IgD-negative memory B cell (primary cell): Measurements from ENCODE around the gene TERT. TPM values are rescaled to one million over a fixed set of nuclear protein-coding genes. Genes with fewer than 3 reads are reported as not detected.

Source experiments
- H3K27ac Mint-ChIP-seq, 3 donors: one replicate each; pipeline ENCODE4 v1.8.0; 2020 to 2022; ENCODE audit warnings: mild to moderate bottlenecking in 3 of 3, mixed read lengths in 3 of 3, moderate library complexity in 1 of 3
- H3K27me3 Mint-ChIP-seq: one replicate; pipeline ENCODE4 v1.8.0; 2021; ENCODE audit warnings: mixed read lengths
- H3K36me3 Mint-ChIP-seq: one replicate; pipeline ENCODE4 v1.8.0; 2020; ENCODE audit warnings: mild to moderate bottlenecking, mixed read lengths
- H3K4me1 Mint-ChIP-seq, 3 donors: one replicate each; pipeline ENCODE4 v1.8.0; 2020 to 2022; ENCODE audit warnings: mixed read lengths in 3 of 3, mild to moderate bottlenecking in 1 of 3
- H3K4me3 Mint-ChIP-seq, 4 donors: one replicate each; pipeline ENCODE4 v1.8.0; 2020 to 2022; ENCODE audit warnings: mild to moderate bottlenecking in 4 of 4, mixed read lengths in 4 of 4, moderate library complexity in 3 of 4
- H3K9me3 Mint-ChIP-seq, 3 donors: one replicate each; pipeline ENCODE4 v1.8.0; 2020 to 2021; ENCODE audit warnings: mixed read lengths in 3 of 3, mild to moderate bottlenecking in 1 of 3
- polyA plus RNA-seq: library from polyadenylated mRNA; unstranded; fragments of 300-500 nt; fragmentation: Illumina TruSeq; gene quantifications from one replicate; pipeline ENCODE4 v1.2.3, GENCODE V29; 2021

TERT gene
- polyA plus RNA-seq, 1 donor from 2014 or later: not detected

GRCh38 chr5:1259806-1260480 lies 34.9 kb downstream of the TERT start:
- Mint-ChIP-seq H3K27me3 (peaks cover 1% of the 10 kb centered on the region), H3K36me3 (peaks cover 2% of the 10 kb centered on the region), H3K9me3 (no peaks in the 10 kb centered on the region), H3K4me3 (no peak overlapping the region), H3K27ac (no peak overlapping the region), H3K4me1 (peaks cover 0 to 8% (median 3%) of the 10 kb centered on the region in 3 donors)

DNA sequence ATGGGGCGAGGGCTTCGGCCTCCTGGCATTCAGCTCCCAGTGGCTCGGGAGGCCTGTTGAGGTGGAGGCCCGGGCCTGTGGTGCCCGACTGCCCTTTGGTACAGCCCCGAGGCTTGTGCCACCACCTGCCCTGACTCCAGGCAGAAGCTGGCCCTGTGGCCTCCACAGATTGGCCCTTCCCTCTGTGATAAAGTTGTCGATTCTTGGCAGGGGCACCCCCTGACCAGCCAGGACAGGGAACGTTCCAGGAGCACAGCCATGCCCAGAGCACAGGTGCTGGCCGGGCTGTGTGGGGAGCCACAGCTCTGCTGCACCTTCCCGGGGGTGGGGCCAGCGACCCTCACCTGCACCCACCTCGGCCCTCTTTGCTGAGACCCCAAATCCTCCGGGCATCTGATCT lies 37.0 kb downstream of the TERT start:
- Mint-ChIP-seq H3K4me1 (peaks cover 0 to 10% (median 3%) of the 10 kb centered on the region in 3 donors), H3K9me3 (no peaks in the 10 kb centered on the region), H3K4me3 (no peak overlapping the region), H3K27ac (no peak overlapping the region), H3K27me3 (peaks cover 3% of the 10 kb centered on the region), H3K36me3 (peaks cover 2% of the 10 kb centered on the region)

- Mint-ChIP-seq H3K27ac (no peak overlapping the region), H3K27me3 (peaks cover 4% of the 10 kb centered on the region), H3K9me3 (no peaks in the 10 kb centered on the region), H3K4me3 (no peak overlapping the region), H3K36me3 (peaks cover 2% of the 10 kb centered on the region), H3K4me1 (peaks cover 0 to 10% (median 3%) of the 10 kb centered on the region in 3 donors)
These were observed 37.5 kb downstream of the TERT start for GRCh38 chr5:1257363-1257762.

DNA sequence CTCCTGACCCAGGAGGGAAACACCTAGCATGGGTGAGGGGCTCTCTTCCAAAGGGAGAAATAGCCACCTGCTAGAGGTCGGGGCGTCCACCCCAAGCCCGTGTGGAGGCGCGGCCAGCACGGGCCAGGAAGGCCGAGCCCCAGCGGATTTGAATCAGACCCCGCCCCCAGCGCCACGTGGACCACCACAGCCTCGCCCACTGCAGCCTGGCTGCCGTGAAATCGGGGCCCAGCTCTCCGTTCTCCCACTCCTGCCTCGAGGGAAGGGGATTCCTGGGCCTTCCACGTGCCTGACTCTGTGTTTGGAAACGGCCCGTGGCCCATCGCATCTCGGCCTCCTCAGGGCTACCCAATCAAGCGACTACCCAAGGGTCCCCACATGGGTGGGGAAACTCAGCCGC lies 38.1 kb downstream of the TERT start:
- Mint-ChIP-seq H3K9me3 (no peaks in the 10 kb centered on the region), H3K36me3 (no peaks in the 10 kb centered on the region), H3K4me1 (peaks cover 0 to 10% (median 3%) of the 10 kb centered on the region in 3 donors), H3K27ac (no peak overlapping the region), H3K27me3 (peaks cover 4% of the 10 kb centered on the region), H3K4me3 (no peak overlapping the region)

DNA sequence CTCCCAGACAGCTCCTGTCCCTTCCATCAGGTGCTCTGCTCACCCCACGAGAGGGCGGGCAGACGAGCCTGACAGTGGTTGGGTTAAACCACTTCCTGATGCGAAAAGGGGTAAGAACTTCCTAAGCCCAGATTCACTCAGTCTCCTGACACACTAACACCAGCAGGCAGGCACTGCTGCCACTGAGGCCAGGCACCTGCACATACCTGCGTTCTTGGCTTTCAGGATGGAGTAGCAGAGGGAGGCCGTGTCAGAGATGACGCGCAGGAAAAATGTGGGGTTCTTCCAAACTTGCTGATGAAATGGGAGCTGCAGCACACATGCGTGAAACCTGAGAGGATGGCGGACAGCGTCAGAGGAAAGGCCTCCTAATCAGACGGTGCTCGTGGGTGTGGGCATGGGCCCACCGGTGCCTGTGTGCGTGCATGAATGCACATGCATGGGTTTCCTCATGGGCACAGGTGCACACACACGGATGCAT lies 39.7 kb downstream of the TERT start:
- peaks cover 2% of the 10 kb centered on the region for H3K27me3 Mint-ChIP-seq
- peaks cover 0 to 10% (median 3%) of the 10 kb centered on the region in 3 donors for H3K4me1 Mint-ChIP-seq
- H3K27ac Mint-ChIP-seq: no peak overlapping the region
- H3K9me3 Mint-ChIP-seq: no peaks in the 10 kb centered on the region
- H3K36me3 Mint-ChIP-seq: no peaks in the 10 kb centered on the region
- no peak overlapping the region for H3K4me3 Mint-ChIP-seq

GRCh38 chr5:1254196-1254595 lies 40.7 kb downstream of the TERT start:
- peaks cover 2% of the 10 kb centered on the region for H3K27me3 Mint-ChIP-seq
- H3K36me3 Mint-ChIP-seq: no peaks in the 10 kb centered on the region
- no peaks in the 10 kb centered on the region for H3K9me3 Mint-ChIP-seq
- peaks cover 0 to 10% (median 3%) of the 10 kb centered on the region in 3 donors for H3K4me1 Mint-ChIP-seq
- H3K4me3 Mint-ChIP-seq: no peak overlapping the region
- no peak overlapping the region for H3K27ac Mint-ChIP-seq

GRCh38 chr5:1253456-1254105 lies 41.3 kb downstream of the TERT start:
- Mint-ChIP-seq H3K36me3 (no peaks in the 10 kb centered on the region), H3K9me3 (no peaks in the 10 kb centered on the region), H3K27ac (no peak overlapping the region), H3K4me1 (peaks cover 0 to 10% (median 3%) of the 10 kb centered on the region in 3 donors), H3K4me3 (no peak overlapping the region), H3K27me3 (peaks cover 4% of the 10 kb centered on the region)

- Mint-ChIP-seq H3K4me3 (no peak overlapping the region), H3K27me3 (peaks cover 5% of the 10 kb centered on the region), H3K36me3 (no peaks in the 10 kb centered on the region), H3K4me1 (peaks cover 0 to 10% (median 3%) of the 10 kb centered on the region in 3 donors), H3K9me3 (no peaks in the 10 kb centered on the region), H3K27ac (no peak overlapping the region)
These were observed 42.2 kb downstream of the TERT start for GRCh38 chr5:1252681-1253080.

- Mint-ChIP-seq H3K36me3 (no peaks in the 10 kb centered on the region), H3K9me3 (no peaks in the 10 kb centered on the region), H3K4me1 (peaks cover 0 to 10% (median 3%) of the 10 kb centered on the region in 3 donors), H3K4me3 (no peak overlapping the region), H3K27ac (no peak overlapping the region), H3K27me3 (peaks cover 9% of the 10 kb centered on the region)
These were observed 42.9 kb downstream of the TERT start for GRCh38 chr5:1251678-1252580.

GRCh38 chr5:1249366-1250280 lies 45.2 kb downstream of the TERT start:
- peaks cover 0 to 2% (median 0%) of the 10 kb centered on the region in 3 donors for H3K4me1 Mint-ChIP-seq
- no peaks in the 10 kb centered on the region for H3K36me3 Mint-ChIP-seq
- H3K27ac Mint-ChIP-seq: no peak overlapping the region
- H3K4me3 Mint-ChIP-seq: no peak overlapping the region
- peaks cover 12% of the 10 kb centered on the region for H3K27me3 Mint-ChIP-seq
- H3K9me3 Mint-ChIP-seq: no peaks in the 10 kb centered on the region

GRCh38 chr5:1247811-1248210 lies 47.1 kb downstream of the TERT start:
- Mint-ChIP-seq H3K36me3 (no peaks in the 10 kb centered on the region), H3K27me3 (peaks cover 11% of the 10 kb centered on the region), H3K9me3 (no peaks in the 10 kb centered on the region), H3K27ac (no peak overlapping the region), H3K4me1 (no peaks in the 10 kb centered on the region), H3K4me3 (no peak overlapping the region)

GRCh38 chr5:1246711-1247431 lies 48.0 kb downstream of the TERT start:
- Mint-ChIP-seq H3K4me3 (no peak overlapping the region), H3K27me3 (peaks cover 11% of the 10 kb centered on the region), H3K9me3 (no peaks in the 10 kb centered on the region), H3K27ac (no peak overlapping the region), H3K36me3 (no peaks in the 10 kb centered on the region), H3K4me1 (no peaks in the 10 kb centered on the region)

GRCh38 chr5:1245905-1246576 lies 48.8 kb downstream of the TERT start:
- no peak overlapping the region for H3K27ac Mint-ChIP-seq
- H3K27me3 Mint-ChIP-seq: peaks cover 12% of the 10 kb centered on the region
- H3K4me1 Mint-ChIP-seq: no peaks in the 10 kb centered on the region
- no peak overlapping the region for H3K4me3 Mint-ChIP-seq
- H3K36me3 Mint-ChIP-seq: no peaks in the 10 kb centered on the region
- H3K9me3 Mint-ChIP-seq: no peaks in the 10 kb centered on the region
